HCT116 (cell line): ENCODE measurements around the gene VANGL1. TPM values are rescaled to one million over a fixed set of nuclear protein-coding genes. Genes with fewer than 3 reads are reported as not detected.

ENCODE experiments used
- ATAC-seq: fragments of 200-7000 bp; cut with Tn5 transposase; 2 replicates; pipeline ENCODE4 v1.9.1; 2020; ENCODE audit warnings: mild to moderate bottlenecking, moderate library complexity
- BruUV-seq: library from RNA; stranded (reverse); fragments of 400-500 nt; replicated peaks from 2 replicates; lab custom pipeline; 2021; lab: Mats Ljungman, UMichigan
- CTCF ChIA-PET: fragments of 300-600 bp; sonication (Branson Sonifier 250); formaldehyde crosslinking; loops from one replicate; lab custom pipeline; 2021; ENCODE audit warnings: antibody characterized with exemption; lab: Charles Lee
- POLR2A ChIA-PET: fragments of 300-600, 350-600 bp; sonication (Branson Sonifier 250); formaldehyde crosslinking; loops from one replicate; lab custom pipeline; 2021; ENCODE audit warnings: antibody characterized with exemption; lab: Charles Lee
- RAD21 ChIA-PET, 2 experiments: fragments of 300-600 bp; sonication (Branson Sonifier 250); formaldehyde crosslinking; loops; one replicate each; lab custom pipeline; 2023; ENCODE audit warnings: low total read pairs in 2 of 2; ENCODE audit not compliant: uncharacterized antibody in 2 of 2, unreplicated experiment in 2 of 2, low non-redundant PET in 1 of 2; lab: Charles Lee
- DNase-seq: peaks from one replicate; pipeline ENCODE4 v3.0.0-alpha.2; 2010; ENCODE audit warnings: low read depth, low spot score
- H2AFZ ChIP-seq: fragments of 200-600 bp; shearing (Covaris generic), sonication (generic); 2 replicates; pipeline ENCODE4 v1.6.1; 2017; ENCODE audit warnings: low read depth, mixed run types, mixed read lengths, antibody characterized with exemption, low read length; ENCODE audit not compliant: poor library complexity, severe bottlenecking
- H3K27ac ChIP-seq: 2 replicates; pipeline ENCODE4 v1.5.1; 2012; ENCODE audit warnings: low read depth, low read length
- H3K27me3 ChIP-seq: fragments of 200-600 bp; sonication (generic); 2 replicates; pipeline ENCODE4 v1.6.1; 2016; ENCODE audit warnings: mixed run types, low read length, mixed read lengths; ENCODE audit not compliant: insufficient read depth
- H3K36me3 ChIP-seq, 2 experiments: fragments of 200-500 bp in 1 of 2; fragments of 200-600 bp in 1 of 2; sonication (Bioruptor generic) in 1 of 2; sonication (generic) in 1 of 2; 2 replicates each; pipeline versions ENCODE4 v1.5.1 to v1.6.1; 2014 to 2016; ENCODE audit warnings: low read length in 2 of 2, inconsistent platforms in 1 of 2, mixed read lengths in 1 of 2, mixed run types in 1 of 2; ENCODE audit not compliant: insufficient read depth in 2 of 2, control insufficient read depth in 1 of 2
- H3K4me1 ChIP-seq, 2 experiments: fragments of 200-600 bp in 1 of 2; sonication (generic) in 1 of 2; 2 replicates each; pipeline versions ENCODE4 v1.5.1 to v1.6.1; 2012 to 2017; ENCODE audit warnings: low read length in 2 of 2, inconsistent platforms in 1 of 2, mild to moderate bottlenecking in 1 of 2, mixed read lengths in 1 of 2, mixed run types in 1 of 2, moderate library complexity in 1 of 2; ENCODE audit not compliant: insufficient read depth in 2 of 2, control insufficient read depth in 1 of 2
- H3K4me2 ChIP-seq: fragments of 200-600 bp; sonication (generic); 2 replicates; pipeline ENCODE4 v1.6.1; 2017; ENCODE audit warnings: mixed run types, low read length, mixed read lengths
- H3K4me3 ChIP-seq, 2 experiments: fragments of 200-600 bp in 1 of 2; sonication (generic) in 1 of 2; replicated peaks in 1 of 2; 2 replicates each; pipeline ENCODE4 v1.5.1; 2011 to 2016; ENCODE audit warnings: low read length in 2 of 2, control low read depth in 1 of 2, low read depth in 1 of 2, mild to moderate bottlenecking in 1 of 2, mixed read lengths in 1 of 2, mixed run types in 1 of 2
- H3K79me2 ChIP-seq: fragments of 200-600 bp; sonication (generic); 2 replicates; pipeline ENCODE4 v1.6.1; 2017; ENCODE audit warnings: mild to moderate bottlenecking, mixed run types, low read length, moderate library complexity, mixed read lengths; ENCODE audit not compliant: insufficient read depth
- H3K9ac ChIP-seq: fragments of 200-600 bp; sonication (generic); 2 replicates; pipeline ENCODE4 v1.6.1; 2016; ENCODE audit warnings: low read length, mixed read lengths
- H3K9me2 ChIP-seq: fragments of 200-600 bp; sonication (generic), shearing (Covaris generic); 2 replicates; pipeline ENCODE4 v1.6.1; 2017; ENCODE audit warnings: mixed run types, mild to moderate bottlenecking, moderate library complexity; ENCODE audit not compliant: insufficient read depth
- H3K9me3 ChIP-seq, 2 experiments: fragments of 200-500 bp in 1 of 2; fragments of 200-600 bp in 1 of 2; sonication (Bioruptor generic) in 1 of 2; sonication (generic) in 1 of 2; 2 replicates each; pipeline ENCODE4 v1.6.1; 2014 to 2017; ENCODE audit warnings: low read length in 2 of 2, mixed read lengths in 2 of 2, inconsistent platforms in 1 of 2, low read depth in 1 of 2, mild to moderate bottlenecking in 1 of 2, mixed run types in 1 of 2, moderate library complexity in 1 of 2; ENCODE audit not compliant: control insufficient read depth in 1 of 2, insufficient read depth in 1 of 2
- H4K20me1 ChIP-seq: fragments of 200-600 bp; sonication (generic), shearing (Covaris generic); 2 replicates; pipeline ENCODE4 v1.6.1; 2017; ENCODE audit warnings: mixed run types, mild to moderate bottlenecking, moderate library complexity; ENCODE audit not compliant: insufficient read depth
- ATF3 ChIP-seq: IDR thresholded peaks from 2 replicates; pipeline ENCODE4 v1.6.1; 2012
- EZH2 ChIP-seq: fragments of 200-600 bp; sonication (generic); IDR thresholded peaks from 2 replicates; pipeline ENCODE4 v1.6.1; 2017; ENCODE audit warnings: antibody characterized with exemption, mixed run types
- JUND ChIP-seq: IDR thresholded peaks from 2 replicates; pipeline ENCODE4 v1.6.1; 2012
- RAD21 ChIP-seq: IDR thresholded peaks from 2 replicates; pipeline ENCODE4 v1.6.1; 2012; ENCODE audit warnings: low read depth, mild to moderate bottlenecking
- REST ChIP-seq: IDR thresholded peaks from 2 replicates; pipeline ENCODE4 v1.6.1; 2012; ENCODE audit warnings: low read depth
- SRF ChIP-seq: IDR thresholded peaks from 2 replicates; pipeline ENCODE4 v1.6.1; 2012; ENCODE audit warnings: low read depth
- TCF7L2 ChIP-seq: IDR thresholded peaks from 2 replicates; pipeline ENCODE4 v1.7.0; 2011; ENCODE audit warnings: borderline replicate concordance, inconsistent platforms; ENCODE audit not compliant: insufficient read depth, insufficient read length; ENCODE audit errors: extremely low read depth
- ZBTB33 ChIP-seq: IDR thresholded peaks from 2 replicates; pipeline ENCODE4 v1.6.1; 2011; ENCODE audit warnings: mild to moderate bottlenecking, low read length, moderate library complexity; ENCODE audit not compliant: insufficient replicate concordance; ENCODE audit errors: extremely low read depth
- intact Hi-C: fragments of 100-400 bp; cut with micrococcal nuclease; formaldehyde crosslinking; loops from 2 replicates; pipeline ENCODE4 v1.10.0; 2022
- total RNA-seq: library from RNA; stranded (reverse); gene quantifications from one replicate; pipeline ENCODE4 v1.2.1, GENCODE V29; 2021; ENCODE audit not compliant: unreplicated experiment

The VANGL1 gene
- total RNA-seq, 1 experiment from 2014 or later: 23.5 TPM

- TF ChIP-seq REST (no peak), EZH2 (no peak), TCF7L2 (no peak), ATF3 (no peak), JUND (no peak), RAD21 (no peak)
Measured at GRCh38 chr1:115666702-115667101, 24.9 kb downstream of the VANGL1 start (continued).

- H2AFZ ChIP-seq: no peak overlapping the region
- no peaks in the 10 kb centered on the region for H3K9me3 ChIP-seq
- peak; percentile 77 for TF ChIP-seq SRF
- no peak for TF ChIP-seq ZBTB33
- DNase-seq (peak; percentile 66), ATAC-seq (peak; percentile 64)
- H3K9me2 ChIP-seq: no peaks in the 10 kb centered on the region
- H3K4me1 ChIP-seq: peaks cover 66 to 89% of the 10 kb centered on the region in 2 experiments
- H3K27me3 ChIP-seq: no peaks in the 10 kb centered on the region
- H3K36me3 ChIP-seq: peaks cover 3 to 17% of the 10 kb centered on the region in 2 experiments
- H3K9ac ChIP-seq: peak overlapping the region; percentile 27
- H4K20me1 ChIP-seq: peaks cover 3% of the 10 kb centered on the region; the same call in 1 of the 2 replicates
- ChIA-PET POLR2A (interaction anchor here (0.9 kb wide), 1 partner anchor 8 kb away, joined by 3 read pairs; no protein-coding TSS in a partner anchor), CTCF (interaction anchor here (5.9 kb wide), 1 partner anchor 38 kb away, joined by 32 read pairs; no protein-coding TSS in a partner anchor), RAD21 (interaction anchor here (1.2 to 1.8 kb wide), 3 partner anchors 26 to 38 kb away, joined by 3 to 5 read pairs (median 3); partner anchors contain the start of gene VANGL1 (in 2 of the 2))
- intact Hi-C loops: no loop called here
- peak overlapping the region; percentile 81 for H3K27ac ChIP-seq
- H3K4me3 ChIP-seq: peak overlapping the region in 1 of 2 experiments; percentile 36; a peak in 1 of 4 replicates
- H3K79me2 ChIP-seq: peaks cover 20% of the 10 kb centered on the region
- H3K4me2 ChIP-seq: peak overlapping the region; percentile 85
- no TSS peak for BruUV-seq
Measured at GRCh38 chr1:115668579-115668978, 26.8 kb downstream of the VANGL1 start.
